WTC11 (cell line): ENCODE results near the gene MRPL2. TPM values are rescaled to one million over a fixed set of nuclear protein-coding genes. Genes with fewer than 3 reads are reported as not detected.
"Not testable (repeated sequence)": the region's sequence is repeated elsewhere in the genome, so short reads cannot be mapped to it uniquely, and the experiment has no call there.

ENCODE experiments used
- ATAC-seq: fragments of 200-7000 bp; cut with Tn5 transposase; 2 replicates; pipeline ENCODE4 v1.10.0; 2021; ENCODE audit warnings: mild to moderate bottlenecking, moderate library complexity
- CTCF ChIA-PET: fragments of 300-600 bp; sonication (Branson Sonifier 250); formaldehyde crosslinking; loops from one replicate; lab custom pipeline; 2021; ENCODE audit warnings: antibody characterized with exemption; lab: Charles Lee
- POLR2A ChIA-PET: fragments of 350-600 bp; sonication (Branson Sonifier 250); formaldehyde crosslinking; loops from one replicate; lab custom pipeline; 2021; ENCODE audit warnings: antibody characterized with exemption; lab: Charles Lee
- DNase-seq: peaks from one replicate; pipeline ENCODE4 v3.0.0; 2021; ENCODE audit warnings: low spot score
- H3K27ac Mint-ChIP-seq: 2 replicates; pipeline ENCODE4 v1.8.0; 2021; ENCODE audit warnings: mixed read lengths
- H3K27me3 Mint-ChIP-seq: 2 replicates; pipeline ENCODE4 v1.8.0; 2021; ENCODE audit warnings: low read depth, mild to moderate bottlenecking, moderate library complexity, mixed read lengths
- H3K36me3 Mint-ChIP-seq: 2 replicates; pipeline ENCODE4 v1.8.0; 2021; ENCODE audit warnings: mixed read lengths
- H3K4me1 Mint-ChIP-seq: 2 replicates; pipeline ENCODE4 v1.8.0; 2022; ENCODE audit warnings: mixed read lengths
- H3K4me3 Mint-ChIP-seq: 2 replicates; pipeline ENCODE4 v1.8.0; 2021; ENCODE audit warnings: mild to moderate bottlenecking, moderate library complexity, mixed read lengths
- H3K9me3 Mint-ChIP-seq: 2 replicates; pipeline ENCODE4 v1.8.0; 2021; ENCODE audit warnings: mixed read lengths
- ATF6 ChIP-seq: sonication (generic); formaldehyde crosslinking; IDR thresholded peaks from 2 replicates; pipeline ENCODE4 v1.8.1; 2023; ENCODE audit warnings: mild to moderate bottlenecking, missing genetic modification reagents
- CBFB ChIP-seq: sonication (generic); formaldehyde crosslinking; IDR thresholded peaks from 2 replicates; pipeline ENCODE4 v1.8.1; 2022; ENCODE audit warnings: mild to moderate bottlenecking, low read depth, missing genetic modification reagents
- CDX4 ChIP-seq: fragments of 250-450 bp; sonication (Bioruptor Pico); IDR thresholded peaks from 2 replicates; pipeline ENCODE4 v1.9.0; 2021; ENCODE audit warnings: moderate library complexity, mild to moderate bottlenecking, inconsistent platforms, borderline replicate concordance
- E2F5 ChIP-seq: sonication (generic); formaldehyde crosslinking; IDR thresholded peaks from 2 replicates; pipeline ENCODE4 v1.8.1; 2022; ENCODE audit warnings: mild to moderate bottlenecking, moderate library complexity, missing genetic modification reagents
- GRHL2 ChIP-seq: fragments of 250-450 bp; sonication (Bioruptor Pico); IDR thresholded peaks from 2 replicates; pipeline ENCODE4 v1.8.0; 2022; ENCODE audit warnings: mild to moderate bottlenecking, moderate library complexity; ENCODE audit not compliant: insufficient replicate concordance, severe bottlenecking
- GTF2I ChIP-seq: fragments of 250-450 bp; sonication (Bioruptor Pico); conservative IDR thresholded peaks from 2 replicates; pipeline ENCODE4 v1.4.0; 2021; ENCODE audit warnings: mild to moderate bottlenecking
- MAX ChIP-seq: sonication (generic); formaldehyde crosslinking; IDR thresholded peaks from 2 replicates; pipeline ENCODE4 v1.8.0; 2022; ENCODE audit warnings: mild to moderate bottlenecking, missing genetic modification reagents
- MLX ChIP-seq: sonication (generic); formaldehyde crosslinking; IDR thresholded peaks from 2 replicates; pipeline ENCODE4 v1.8.1; 2023; ENCODE audit warnings: mild to moderate bottlenecking, missing genetic modification reagents, moderate library complexity
- SOX15 ChIP-seq: fragments of 250-450 bp; sonication (Bioruptor Pico); IDR thresholded peaks from 2 replicates; pipeline ENCODE4 v1.9.0; 2021; ENCODE audit warnings: mild to moderate bottlenecking
- ZNF232 ChIP-seq: sonication (generic); formaldehyde crosslinking; IDR thresholded peaks from 2 replicates; pipeline ENCODE4 v1.8.0; 2022; ENCODE audit warnings: mild to moderate bottlenecking, missing genetic modification reagents
- ZNF281 ChIP-seq: sonication (generic); formaldehyde crosslinking; IDR thresholded peaks from 2 replicates; pipeline ENCODE4 v1.8.0; 2023; ENCODE audit warnings: mild to moderate bottlenecking, missing genetic modification reagents
- ZNF317 ChIP-seq: sonication (generic); formaldehyde crosslinking; IDR thresholded peaks from 2 replicates; pipeline ENCODE4 v1.8.1; 2023; ENCODE audit warnings: low read depth, mild to moderate bottlenecking, moderate library complexity, missing genetic modification reagents, borderline replicate concordance
- ZNF416 ChIP-seq: fragments of 250-450 bp; sonication (Bioruptor Pico); IDR thresholded peaks from 2 replicates; pipeline ENCODE4 v1.9.0; 2021; ENCODE audit warnings: mild to moderate bottlenecking, inconsistent platforms
- total RNA-seq: library from RNA; stranded (reverse); gene quantifications from 3 replicates; pipeline ENCODE4 v1.2.3, GENCODE V29; 2021

Gene MRPL2
- total RNA-seq, 1 experiment from 2014 or later = 131 TPM

- DNase-seq = no peak
- Mint-ChIP-seq H3K4me3 (no peak overlapping the region), H3K27me3 (no peaks in the 10 kb centered on the region), H3K27ac (0 out of 2 replicates have a peak overlapping the region, but pooled peaks have one; percentile 16), H3K9me3 (no peaks in the 10 kb centered on the region), H3K4me1 (no peaks in the 10 kb centered on the region), H3K36me3 (peaks cover 48% of the 10 kb centered on the region)
- TF ChIP-seq MLX (no peak), ZNF416 (CRISPR knock-in tag) (no peak), E2F5 (CRISPR knock-in tag) (no peak), ATF6 (CRISPR knock-in tag) (no peak), CDX4 (CRISPR knock-in tag) (no peak), SOX15 (CRISPR knock-in tag) (no peak), ZNF317 (CRISPR knock-in tag) (no peak), ZNF281 (CRISPR knock-in tag) (no peak), GTF2I (CRISPR knock-in tag) (no peak), GRHL2 (CRISPR knock-in tag) (no peak), MAX (no peak), ZNF232 (no peak), CBFB (CRISPR knock-in tag) (no peak)
- CTCF ChIA-PET = interaction anchor here (0.6 kb wide), 2 partner anchors 13 to 165 kb away, joined by 3 read pairs; no protein-coding TSS in a partner anchor
- POLR2A ChIA-PET = no interaction called here
- ATAC-seq = no peak
Measured at GRCh38 chr6:43043310-43043709, 15.9 kb downstream of the MRPL2 start.

GRCh38 chr6:43041475-43041874, 17.8 kb downstream of the MRPL2 start:
- ChIA-PET CTCF (interaction anchor here (0.6 kb wide), 1 partner anchor 129 kb away, joined by 3 read pairs; no protein-coding TSS in a partner anchor), POLR2A (interaction anchor here (0.7 kb wide), 3 partner anchors 102 to 1075 kb away, joined by 3 to 9 read pairs (median 7); no protein-coding TSS in a partner anchor)
- DNase-seq, ATAC-seq, H3K4me1 Mint-ChIP-seq, H3K4me3 Mint-ChIP-seq, H3K9me3 Mint-ChIP-seq, H3K27me3 Mint-ChIP-seq, H3K27ac Mint-ChIP-seq: not testable (repeated sequence)
- H3K36me3 Mint-ChIP-seq = peaks cover 56% of the 10 kb centered on the region
